Neural progenitor cell (in vitro differentiated cells): ENCODE data around the gene SLAMF7.

ENCODE experiments used
- EZH2 ChIP-seq: fragments of 200-600 bp; sonication (generic); IDR thresholded peaks from 2 replicates; pipeline ENCODE4 v1.6.1; 2017; ENCODE audit warnings: antibody characterized with exemption, mild to moderate bottlenecking, moderate library complexity
- EZH2phosphoT487 ChIP-seq: fragments of 200-600 bp; sonication (generic); IDR thresholded peaks from 2 replicates; pipeline ENCODE4 v1.6.1; 2017; ENCODE audit warnings: antibody characterized with exemption
- TF ChIP-seq, protein P1 (sequence below): fragments of 200-600 bp; sonication (generic); IDR thresholded peaks from 2 replicates; pipeline ENCODE4 v1.5.1; 2017; ENCODE audit warnings: antibody characterized with exemption, mild to moderate bottlenecking

- TF ChIP-seq, protein P1, sequence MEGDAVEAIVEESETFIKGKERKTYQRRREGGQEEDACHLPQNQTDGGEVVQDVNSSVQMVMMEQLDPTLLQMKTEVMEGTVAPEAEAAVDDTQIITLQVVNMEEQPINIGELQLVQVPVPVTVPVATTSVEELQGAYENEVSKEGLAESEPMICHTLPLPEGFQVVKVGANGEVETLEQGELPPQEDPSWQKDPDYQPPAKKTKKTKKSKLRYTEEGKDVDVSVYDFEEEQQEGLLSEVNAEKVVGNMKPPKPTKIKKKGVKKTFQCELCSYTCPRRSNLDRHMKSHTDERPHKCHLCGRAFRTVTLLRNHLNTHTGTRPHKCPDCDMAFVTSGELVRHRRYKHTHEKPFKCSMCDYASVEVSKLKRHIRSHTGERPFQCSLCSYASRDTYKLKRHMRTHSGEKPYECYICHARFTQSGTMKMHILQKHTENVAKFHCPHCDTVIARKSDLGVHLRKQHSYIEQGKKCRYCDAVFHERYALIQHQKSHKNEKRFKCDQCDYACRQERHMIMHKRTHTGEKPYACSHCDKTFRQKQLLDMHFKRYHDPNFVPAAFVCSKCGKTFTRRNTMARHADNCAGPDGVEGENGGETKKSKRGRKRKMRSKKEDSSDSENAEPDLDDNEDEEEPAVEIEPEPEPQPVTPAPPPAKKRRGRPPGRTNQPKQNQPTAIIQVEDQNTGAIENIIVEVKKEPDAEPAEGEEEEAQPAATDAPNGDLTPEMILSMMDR: no peak
- TF ChIP-seq EZH2 (no peak), EZH2phosphoT487 (no peak)
Measured at GRCh38 chr1:160767395-160768294, 28.6 kb downstream of the SLAMF7 start.
